GM13976 (cell line): ENCODE data around the gene IL31.

Experiments used
- DNase-seq: peaks from one replicate; pipeline ENCODE4 v3.0.0; 2012; ENCODE audit warnings: low spot score
- in situ Hi-C: fragments of 300-500 bp; cut with MboI; formaldehyde crosslinking; loops from one replicate; pipeline ENCODE4 v1.12.0; 2022; ENCODE audit warnings: low sequenced_read_pairs, mixed read lengths, inconsistent platforms; ENCODE audit not compliant: unreplicated experiment
- TF ChIP-seq, protein P1 (sequence below): IDR thresholded peaks from 2 replicates; pipeline ENCODE4 v1.5.1; 2012; ENCODE audit warnings: borderline replicate concordance, mild to moderate bottlenecking; ENCODE audit not compliant: insufficient read depth; ENCODE audit errors: extremely low read depth, missing control alignments, control extremely low read depth

IL31 gene

GRCh38 chr12:122174155-122174845 lies at the start of gene IL31:
IL31 (minus strand) TSS chr12:122174221; CDS start chr12:122174172, 49 bp downstream.
- TF ChIP-seq, protein P1, sequence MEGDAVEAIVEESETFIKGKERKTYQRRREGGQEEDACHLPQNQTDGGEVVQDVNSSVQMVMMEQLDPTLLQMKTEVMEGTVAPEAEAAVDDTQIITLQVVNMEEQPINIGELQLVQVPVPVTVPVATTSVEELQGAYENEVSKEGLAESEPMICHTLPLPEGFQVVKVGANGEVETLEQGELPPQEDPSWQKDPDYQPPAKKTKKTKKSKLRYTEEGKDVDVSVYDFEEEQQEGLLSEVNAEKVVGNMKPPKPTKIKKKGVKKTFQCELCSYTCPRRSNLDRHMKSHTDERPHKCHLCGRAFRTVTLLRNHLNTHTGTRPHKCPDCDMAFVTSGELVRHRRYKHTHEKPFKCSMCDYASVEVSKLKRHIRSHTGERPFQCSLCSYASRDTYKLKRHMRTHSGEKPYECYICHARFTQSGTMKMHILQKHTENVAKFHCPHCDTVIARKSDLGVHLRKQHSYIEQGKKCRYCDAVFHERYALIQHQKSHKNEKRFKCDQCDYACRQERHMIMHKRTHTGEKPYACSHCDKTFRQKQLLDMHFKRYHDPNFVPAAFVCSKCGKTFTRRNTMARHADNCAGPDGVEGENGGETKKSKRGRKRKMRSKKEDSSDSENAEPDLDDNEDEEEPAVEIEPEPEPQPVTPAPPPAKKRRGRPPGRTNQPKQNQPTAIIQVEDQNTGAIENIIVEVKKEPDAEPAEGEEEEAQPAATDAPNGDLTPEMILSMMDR: no peak
- in situ Hi-C loops: no loop called here
- DNase-seq: no peak

DNA sequence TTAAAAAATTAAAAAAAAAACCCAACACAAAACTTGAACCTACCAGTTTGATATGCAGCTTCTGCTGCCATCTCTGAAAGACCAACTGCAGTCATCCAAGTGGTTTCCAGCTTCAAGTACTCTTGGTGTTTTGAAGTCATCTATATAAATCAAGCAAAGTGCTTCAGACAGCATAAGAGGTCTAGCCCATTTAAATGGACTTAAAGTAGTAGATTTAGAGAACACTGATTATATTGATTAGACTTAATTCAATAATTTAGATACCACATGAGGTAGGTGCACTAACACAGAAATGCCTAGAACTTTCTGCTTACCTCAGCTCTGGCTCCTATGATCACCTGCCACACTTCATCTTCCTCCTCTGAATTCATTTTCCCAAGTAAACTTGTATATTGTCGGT lies 42.4 kb upstream of the IL31 start:
- TF ChIP-seq, protein P1: no peak
- in situ Hi-C loops: no loop called here
- no peak for DNase-seq

DNA sequence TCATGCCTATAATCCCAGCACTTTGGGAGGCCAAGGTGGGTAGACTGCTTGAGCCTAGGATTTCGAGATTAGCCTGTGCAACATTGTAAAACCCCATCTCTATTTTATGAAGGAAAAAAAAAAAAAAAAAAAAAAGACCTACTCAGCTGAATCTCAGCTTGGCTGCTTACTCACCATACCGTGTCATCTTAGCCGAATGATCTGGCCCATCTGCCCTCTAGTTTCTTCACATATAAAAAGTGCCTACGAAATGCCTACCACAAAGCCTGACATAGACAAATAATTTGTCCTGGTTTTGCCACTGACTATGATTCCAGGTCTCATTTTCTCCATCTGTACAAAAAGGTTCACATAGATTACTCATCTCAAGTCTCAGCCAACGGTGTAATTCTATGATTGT lies 41.8 kb upstream of the IL31 start:
- TF ChIP-seq, protein P1: no peak
- no peak for DNase-seq
- in situ Hi-C loops: no loop called here

DNA sequence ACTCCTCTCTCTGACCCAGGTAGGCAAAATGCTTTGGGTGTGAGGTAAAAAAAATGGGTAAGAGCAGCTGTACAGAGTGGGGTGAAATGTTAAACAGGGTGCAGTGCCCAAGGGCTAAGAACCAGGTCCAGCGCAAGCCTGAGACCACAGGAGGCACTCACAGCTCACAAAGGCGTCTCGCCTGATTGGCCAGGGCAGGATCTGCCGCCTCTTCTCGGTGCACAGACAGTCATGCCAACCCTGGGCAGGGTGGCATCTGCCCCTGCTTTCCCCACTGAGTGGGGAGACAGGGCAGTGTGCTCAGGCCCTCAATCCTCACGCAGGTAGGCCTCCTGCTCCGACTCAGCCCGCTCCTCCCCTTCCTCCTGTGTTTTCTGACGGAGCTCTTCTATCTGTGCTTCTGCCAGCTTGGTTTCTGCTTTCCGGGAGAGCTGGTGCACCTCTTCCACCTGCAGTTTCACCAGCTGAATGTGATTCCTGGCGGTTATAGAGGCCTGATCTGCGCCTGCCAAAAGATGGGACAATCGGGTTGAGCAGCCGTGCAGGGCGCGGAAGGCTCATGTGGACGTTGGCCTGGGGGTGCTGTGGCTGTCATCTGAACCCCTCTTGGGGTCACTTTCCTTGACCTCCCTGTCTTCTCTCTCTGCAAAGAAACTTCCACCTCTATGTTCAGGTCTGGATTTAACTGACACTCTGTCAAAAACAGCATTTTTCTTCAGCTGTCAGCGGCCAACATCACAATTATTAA lies 34.2 kb upstream of the IL31 start:
- TF ChIP-seq, protein P1: no peak
- in situ Hi-C loops: no loop called here
- no peak for DNase-seq

DNA sequence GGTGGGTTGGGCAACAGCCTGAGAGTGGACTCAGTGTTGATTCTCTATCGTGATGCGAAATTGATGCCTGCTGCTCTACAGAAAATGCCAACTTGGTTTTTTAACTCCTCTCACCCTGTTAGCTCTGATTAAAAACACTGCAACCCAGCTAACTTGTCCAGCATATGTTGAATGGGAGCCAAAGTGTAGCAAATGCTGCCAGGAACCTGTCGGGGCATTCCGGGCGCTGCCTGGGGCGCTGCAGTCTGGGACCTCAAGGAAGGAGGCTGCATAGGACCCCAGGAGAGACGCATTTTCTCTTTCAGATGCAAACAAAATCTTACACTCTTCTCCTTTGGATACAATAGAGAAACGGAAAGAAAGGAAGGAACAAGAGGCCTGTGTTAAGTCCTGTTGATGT lies 33.4 kb upstream of the IL31 start:
- in situ Hi-C loops: no loop called here
- TF ChIP-seq, protein P1: no peak
- DNase-seq: no peak

DNA sequence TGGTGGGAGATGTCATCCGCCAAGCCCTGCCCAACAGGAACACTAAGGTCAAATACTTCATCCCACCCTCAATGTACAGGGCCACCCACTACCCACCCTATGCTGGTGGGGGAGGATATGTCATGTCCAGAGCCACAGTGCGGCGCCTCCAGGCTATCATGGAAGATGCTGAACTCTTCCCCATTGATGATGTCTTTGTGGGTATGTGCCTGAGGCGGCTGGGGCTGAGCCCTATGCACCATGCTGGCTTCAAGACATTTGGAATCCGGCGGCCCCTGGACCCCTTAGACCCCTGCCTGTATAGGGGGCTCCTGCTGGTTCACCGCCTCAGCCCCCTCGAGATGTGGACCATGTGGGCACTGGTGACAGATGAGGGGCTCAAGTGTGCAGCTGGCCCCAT lies 33.0 kb upstream of the IL31 start:
- peak; percentile 12 for DNase-seq
- in situ Hi-C loops: no loop called here
- TF ChIP-seq, protein P1: no peak
